GM23248 (cell line): ENCODE data around the gene LRCH2. TPM values are rescaled to one million over a fixed set of nuclear protein-coding genes. Genes with fewer than 3 reads are reported as not detected.

Source experiments
- DNase-seq: peaks from one replicate; pipeline ENCODE4 v3.0.0-alpha.2; 2015
- H2AFZ ChIP-seq: fragments of 200-600 bp; sonication (generic); 2 replicates; pipeline ENCODE4 v1.6.1; 2016; ENCODE audit warnings: antibody characterized with exemption
- H3F3A ChIP-seq: fragments of 200-600 bp; sonication (generic); 2 replicates; pipeline ENCODE4 v1.6.1; 2016; ENCODE audit warnings: mild to moderate bottlenecking, antibody characterized with exemption, mixed run types; ENCODE audit not compliant: insufficient read depth
- H3K27ac ChIP-seq: fragments of 200-600 bp; sonication (generic); 2 replicates; pipeline ENCODE4 v1.5.1; 2016; ENCODE audit warnings: mild to moderate bottlenecking
- H3K27me3 ChIP-seq: fragments of 200-600 bp; sonication (generic); replicated peaks from 2 replicates; pipeline ENCODE4 v1.6.1; 2016; ENCODE audit warnings: mild to moderate bottlenecking; ENCODE audit not compliant: insufficient read depth
- H3K36me3 ChIP-seq: fragments of 200-600 bp; sonication (generic); 2 replicates; pipeline ENCODE4 v1.6.1; 2016; ENCODE audit warnings: low read depth, mild to moderate bottlenecking
- H3K4me1 ChIP-seq: fragments of 200-600 bp; sonication (generic); 2 replicates; pipeline ENCODE4 v1.6.1; 2016; ENCODE audit warnings: mild to moderate bottlenecking; ENCODE audit not compliant: insufficient read depth
- H3K4me2 ChIP-seq: fragments of 200-600 bp; sonication (generic); one replicate; pipeline ENCODE4 v1.6.1; 2016; ENCODE audit warnings: mild to moderate bottlenecking; ENCODE audit not compliant: unreplicated experiment
- H3K4me3 ChIP-seq: fragments of 200-600 bp; sonication (generic); 2 replicates; pipeline ENCODE4 v1.5.1; 2016; ENCODE audit warnings: mild to moderate bottlenecking
- H3K79me2 ChIP-seq: fragments of 200-600 bp; sonication (generic); 2 replicates; pipeline ENCODE4 v1.6.1; 2016; ENCODE audit warnings: mild to moderate bottlenecking; ENCODE audit not compliant: insufficient read depth
- H3K9ac ChIP-seq: fragments of 200-600 bp; sonication (generic); 2 replicates; pipeline ENCODE4 v1.6.1; 2016; ENCODE audit warnings: mild to moderate bottlenecking
- H3K9me2 ChIP-seq: fragments of 200-600 bp; sonication (generic); 2 replicates; pipeline ENCODE4 v1.6.1; 2016; ENCODE audit warnings: mixed run types, mild to moderate bottlenecking, moderate library complexity; ENCODE audit not compliant: insufficient read depth
- H3K9me3 ChIP-seq: fragments of 200-600 bp; sonication (generic); one replicate; pipeline ENCODE4 v1.6.1; 2017; ENCODE audit warnings: low read depth
- H4K20me1 ChIP-seq: fragments of 200-600 bp; sonication (generic); 2 replicates; pipeline ENCODE4 v1.6.0; 2016; ENCODE audit not compliant: insufficient read depth
- EZH2 ChIP-seq: fragments of 200-600 bp; sonication (generic); IDR thresholded peaks from 2 replicates; pipeline ENCODE4 v1.6.1; 2018; ENCODE audit warnings: antibody characterized with exemption, mild to moderate bottlenecking; ENCODE audit not compliant: insufficient read depth, poor library complexity, severe bottlenecking
- EZH2phosphoT487 ChIP-seq: fragments of 200-600 bp; sonication (generic); IDR thresholded peaks from 2 replicates; pipeline ENCODE4 v1.6.1; 2018; ENCODE audit warnings: antibody characterized with exemption, moderate library complexity, mild to moderate bottlenecking, low read depth; ENCODE audit not compliant: insufficient read depth
- WGBS, 2 experiments: methylation state at CpG; one replicate each; pipeline ENCODE4 v1.1.6; 2015 to 2017; ENCODE audit warnings: low lambda C conversion rate in 2 of 2, low coverage in 1 of 2; ENCODE audit errors: missing lambda C conversion rate in 2 of 2; 5-methylcytosine and 5-hydroxymethylcytosine counted together
- in situ Hi-C: fragments of 300-500 bp; cut with MboI; formaldehyde crosslinking; loops from 2 replicates; pipeline ENCODE4 v1.15.0; 2020
- polyA plus RNA-seq: library from polyadenylated mRNA; unstranded; fragments of >200 nt; fragmentation: Nextera tagmentation; extraction: Ambion mirVana; gene quantifications from 2 replicates; pipeline ENCODE4 v1.2.1, GENCODE V29; 2016
- total RNA-seq: library from RNA; depleted of rRNA; stranded (reverse); fragments of >200 nt; shearing (Covaris generic); gene quantifications from 2 replicates; pipeline ENCODE4 v1.2.3, GENCODE V29; 2014

LRCH2 gene
- total and polyA plus RNA-seq, 2 experiments from 2014 or later: 1.0 to 2.4 TPM

DNA sequence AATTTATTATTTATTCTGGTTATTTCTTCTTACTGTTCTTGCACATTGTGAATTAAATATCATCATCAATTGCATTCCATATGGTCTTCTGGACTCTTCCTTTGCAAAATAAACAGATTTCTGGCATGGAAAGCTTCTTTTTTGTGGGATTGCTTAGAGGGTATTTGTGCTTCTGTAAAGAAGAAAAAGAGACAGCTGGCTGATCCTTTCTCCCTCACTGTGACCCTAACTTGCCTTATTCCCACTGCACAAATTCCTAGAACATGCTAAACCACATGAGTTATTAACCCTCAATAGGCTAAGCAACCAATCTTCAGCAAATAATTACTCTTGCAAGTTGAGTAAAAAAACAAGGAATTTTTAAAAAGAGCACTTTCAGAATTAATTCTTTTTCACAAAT, 23.8 kb upstream of the LRCH2 start:
- Histone ChIP-seq H4K20me1 (no peaks in the 10 kb centered on the region), H3K9ac (no peak overlapping the region), H3K9me2 (no peaks in the 10 kb centered on the region), H3K4me3 (no peak overlapping the region), H3K4me1 (no peaks in the 10 kb centered on the region), H3K27me3 (no peaks in the 10 kb centered on the region), H3K27ac (no peak overlapping the region), H3K79me2 (no peaks in the 10 kb centered on the region), H3F3A (no peaks in the 10 kb centered on the region), H3K9me3 (no peaks in the 10 kb centered on the region), H2AFZ (no peak overlapping the region), H3K4me2 (no peak overlapping the region), H3K36me3 (no peaks in the 10 kb centered on the region)
- TF ChIP-seq EZH2phosphoT487: no peak
- no peak for TF ChIP-seq EZH2
- in situ Hi-C loops: no loop called here
- no peak for DNase-seq

DNA sequence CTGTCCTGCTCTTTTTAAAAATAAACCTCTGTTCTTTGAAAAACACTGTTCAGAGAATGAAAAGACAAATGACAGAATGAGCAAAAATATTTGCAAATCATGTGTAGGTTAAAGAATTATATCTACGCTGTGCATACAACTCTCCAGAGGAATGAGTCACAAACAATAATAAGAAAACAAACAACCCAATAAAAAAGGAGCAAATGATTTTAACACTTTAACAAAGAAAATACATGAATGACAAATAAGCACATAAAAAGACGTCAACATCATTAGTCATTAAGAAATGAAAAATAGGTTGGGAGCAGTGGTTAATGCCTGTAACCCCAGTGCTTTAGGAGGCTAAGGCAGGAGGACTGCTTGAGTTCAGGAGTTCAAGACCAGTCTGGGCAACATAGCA, 21.1 kb upstream of the LRCH2 start:
- no peaks in the 10 kb centered on the region for H3K27me3 ChIP-seq
- H3K4me3 ChIP-seq: no peak overlapping the region
- no peak overlapping the region for H2AFZ ChIP-seq
- H3K9me3 ChIP-seq: no peaks in the 10 kb centered on the region
- in situ Hi-C loops: no loop called here
- no peak overlapping the region for H3K4me2 ChIP-seq
- no peaks in the 10 kb centered on the region for H3K36me3 ChIP-seq
- no peak for DNase-seq
- H3K9me2 ChIP-seq: no peaks in the 10 kb centered on the region
- 86 to 100% methylated on average over 2 of the region's 2 CpGs for WGBS, 2 experiments
- no peaks in the 10 kb centered on the region for H3F3A ChIP-seq
- no peak overlapping the region for H3K9ac ChIP-seq
- no peak for TF ChIP-seq EZH2
- H4K20me1 ChIP-seq: no peaks in the 10 kb centered on the region
- no peaks in the 10 kb centered on the region for H3K4me1 ChIP-seq
- H3K79me2 ChIP-seq: no peaks in the 10 kb centered on the region
- no peak overlapping the region for H3K27ac ChIP-seq

- no peaks in the 10 kb centered on the region for H3K9me3 ChIP-seq
- no peaks in the 10 kb centered on the region for H4K20me1 ChIP-seq
- H3K36me3 ChIP-seq: no peaks in the 10 kb centered on the region
- no peak for DNase-seq
- H3K79me2 ChIP-seq: no peaks in the 10 kb centered on the region
- H3F3A ChIP-seq: no peaks in the 10 kb centered on the region
- TF ChIP-seq EZH2: no peak
- TF ChIP-seq EZH2phosphoT487: no peak
- H2AFZ ChIP-seq: no peak overlapping the region
- H3K27ac ChIP-seq: no peak overlapping the region
- H3K9me2 ChIP-seq: no peaks in the 10 kb centered on the region
- H3K9ac ChIP-seq: no peak overlapping the region
- H3K4me3 ChIP-seq: no peak overlapping the region
- 81 to 92% methylated on average over 1 to 2 of the region's 2 CpGs for WGBS, 2 experiments
- no peak overlapping the region for H3K4me2 ChIP-seq
- in situ Hi-C loops: no loop called here
- no peaks in the 10 kb centered on the region for H3K27me3 ChIP-seq
- H3K4me1 ChIP-seq: no peaks in the 10 kb centered on the region
Observed at GRCh38 chrX:115251458-115252233, 17.8 kb upstream of the LRCH2 start.

- H4K20me1 ChIP-seq: no peaks in the 10 kb centered on the region
- no peak overlapping the region for H3K4me3 ChIP-seq
- DNase-seq: no peak
- no peaks in the 10 kb centered on the region for H3K4me1 ChIP-seq
- H3K9me3 ChIP-seq: no peaks in the 10 kb centered on the region
- no peaks in the 10 kb centered on the region for H3K27me3 ChIP-seq
- H3K27ac ChIP-seq: no peak overlapping the region
- TF ChIP-seq EZH2 (no peak), EZH2phosphoT487 (no peak)
- H3F3A ChIP-seq: no peaks in the 10 kb centered on the region
- no peaks in the 10 kb centered on the region for H3K36me3 ChIP-seq
- H3K79me2 ChIP-seq: no peaks in the 10 kb centered on the region
- in situ Hi-C loops: no loop called here
- H2AFZ ChIP-seq: no peak overlapping the region
- no peak overlapping the region for H3K4me2 ChIP-seq
- H3K9ac ChIP-seq: no peak overlapping the region
- 8 to 20% methylated on average over 1 of the region's 1 CpG for WGBS, 2 experiments
- no peaks in the 10 kb centered on the region for H3K9me2 ChIP-seq
Observed at GRCh38 chrX:115237056-115237455, 3.2 kb upstream of the LRCH2 start.

- in situ Hi-C loops: no loop called here
- no peak for DNase-seq
Observed at GRCh38 chrX:115236560-115236959, 2.7 kb upstream of the LRCH2 start.

More at GRCh38 chrX:115236560-115236959, 2.7 kb upstream of the LRCH2 start:
- Histone ChIP-seq H3F3A (no peaks in the 10 kb centered on the region), H2AFZ (no peak overlapping the region), H3K27me3 (no peaks in the 10 kb centered on the region), H3K36me3 (no peaks in the 10 kb centered on the region), H3K9me3 (no peaks in the 10 kb centered on the region), H3K79me2 (no peaks in the 10 kb centered on the region), H3K9me2 (no peaks in the 10 kb centered on the region), H3K9ac (no peak overlapping the region), H3K4me1 (no peaks in the 10 kb centered on the region), H3K27ac (no peak overlapping the region), H3K4me3 (no peak overlapping the region), H3K4me2 (no peak overlapping the region), H4K20me1 (no peaks in the 10 kb centered on the region)
- TF ChIP-seq EZH2: no peak
- no peak for TF ChIP-seq EZH2phosphoT487
